ENCODE results near the gene KCNJ15. TPM values are rescaled to one million over a fixed set of nuclear protein-coding genes. Genes with fewer than 3 reads are reported as not detected.
A peak's percentile ranks its signal among the peaks of the same experiment; 100 is the strongest.

Gene KCNJ15
- total RNA-seq, 3 donors from 2014 or later: 0.80 to 6.9 (median 0.98) TPM

DNA sequence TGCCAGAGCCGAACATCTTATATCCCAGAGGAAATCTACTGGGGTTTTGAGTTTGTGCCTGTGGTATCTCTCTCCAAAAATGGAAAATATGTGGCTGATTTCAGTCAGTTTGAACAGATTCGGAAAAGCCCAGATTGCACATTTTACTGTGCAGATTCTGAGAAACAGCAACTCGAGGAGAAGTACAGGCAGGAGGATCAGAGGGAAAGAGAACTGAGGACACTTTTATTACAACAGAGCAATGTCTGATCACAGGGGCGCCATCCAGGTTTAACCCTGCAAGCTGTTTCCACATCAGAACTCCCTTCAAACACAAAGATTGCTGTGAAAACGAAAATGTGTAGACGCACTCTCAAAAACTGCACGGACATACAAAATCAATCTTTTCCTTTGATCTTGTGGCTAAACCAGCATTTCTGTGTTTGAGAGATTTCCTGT, 43.4 kb downstream of the KCNJ15 start:
- Histone ChIP-seq H3K4me3 (no peak overlapping the region), H3K9me3 (no peaks in the 10 kb centered on the region), H3K27ac (no peak overlapping the region), H3K27me3 (no peaks in the 10 kb centered on the region), H3K36me3 (no peaks in the 10 kb centered on the region), H3K4me1 (no peaks in the 10 kb centered on the region)
- intact Hi-C loops (cut with DNase I; ENCODE audit: low total_unique reads): no loop called here
- DNase-seq (ENCODE audit: low spot score in 2 of 2): no peak
- TF ChIP-seq, protein P1, sequence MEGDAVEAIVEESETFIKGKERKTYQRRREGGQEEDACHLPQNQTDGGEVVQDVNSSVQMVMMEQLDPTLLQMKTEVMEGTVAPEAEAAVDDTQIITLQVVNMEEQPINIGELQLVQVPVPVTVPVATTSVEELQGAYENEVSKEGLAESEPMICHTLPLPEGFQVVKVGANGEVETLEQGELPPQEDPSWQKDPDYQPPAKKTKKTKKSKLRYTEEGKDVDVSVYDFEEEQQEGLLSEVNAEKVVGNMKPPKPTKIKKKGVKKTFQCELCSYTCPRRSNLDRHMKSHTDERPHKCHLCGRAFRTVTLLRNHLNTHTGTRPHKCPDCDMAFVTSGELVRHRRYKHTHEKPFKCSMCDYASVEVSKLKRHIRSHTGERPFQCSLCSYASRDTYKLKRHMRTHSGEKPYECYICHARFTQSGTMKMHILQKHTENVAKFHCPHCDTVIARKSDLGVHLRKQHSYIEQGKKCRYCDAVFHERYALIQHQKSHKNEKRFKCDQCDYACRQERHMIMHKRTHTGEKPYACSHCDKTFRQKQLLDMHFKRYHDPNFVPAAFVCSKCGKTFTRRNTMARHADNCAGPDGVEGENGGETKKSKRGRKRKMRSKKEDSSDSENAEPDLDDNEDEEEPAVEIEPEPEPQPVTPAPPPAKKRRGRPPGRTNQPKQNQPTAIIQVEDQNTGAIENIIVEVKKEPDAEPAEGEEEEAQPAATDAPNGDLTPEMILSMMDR (IDR thresholded peaks at IDR 0.05): no peak
- TF ChIP-seq POLR2A (IDR thresholded peaks at IDR 0.05): no peak
- TF ChIP-seq POLR2AphosphoS5 (IDR thresholded peaks at IDR 0.05): no peak

DNA sequence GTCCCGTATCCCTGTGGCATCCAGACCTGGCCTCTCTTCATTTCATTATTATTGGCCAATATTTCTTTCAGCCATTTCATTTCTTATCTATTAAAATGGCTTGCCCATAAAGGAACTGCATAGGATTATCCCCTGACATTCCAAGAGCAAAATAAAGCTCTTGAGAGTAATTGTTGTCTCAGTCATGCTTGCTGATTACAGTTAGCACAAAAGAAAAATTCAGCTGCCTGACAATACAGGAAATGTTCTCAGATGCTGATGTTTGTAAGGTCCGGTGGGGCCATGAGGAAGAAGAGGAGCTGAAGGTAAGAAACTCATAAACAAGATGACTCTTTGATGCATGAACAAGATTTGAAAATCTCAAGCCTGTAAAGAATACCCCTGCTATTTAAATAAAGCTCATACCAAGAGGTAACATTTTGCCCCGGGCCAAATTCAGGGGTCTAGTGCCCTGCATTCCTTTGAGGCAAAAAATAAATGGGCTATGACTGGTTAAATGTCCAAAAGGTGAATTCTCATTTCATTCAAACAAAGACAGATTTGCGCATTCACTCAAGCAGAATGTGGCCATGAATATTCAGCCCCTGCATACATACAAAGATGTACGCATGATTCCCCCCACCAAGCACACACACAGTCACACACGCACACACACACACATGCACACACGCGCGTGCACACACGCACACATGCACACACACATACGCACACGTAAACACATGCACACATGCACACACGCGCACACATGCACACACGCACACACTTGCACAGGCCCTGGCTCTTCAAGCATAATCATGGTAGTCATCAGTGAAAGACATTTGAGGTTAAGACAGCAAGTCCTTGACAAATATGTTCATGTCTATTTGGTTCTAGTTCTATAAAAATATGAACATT, 44.8 kb downstream of the KCNJ15 start:
- Histone ChIP-seq H3K4me3 (no peak overlapping the region), H3K4me1 (no peaks in the 10 kb centered on the region), H3K27me3 (no peaks in the 10 kb centered on the region), H3K36me3 (no peaks in the 10 kb centered on the region), H3K9me3 (no peaks in the 10 kb centered on the region), H3K27ac (no peak overlapping the region)
- no peak for DNase-seq (ENCODE audit: low spot score in 2 of 2)
- TF ChIP-seq POLR2A (IDR thresholded peaks at IDR 0.05) (no peak), POLR2AphosphoS5 (IDR thresholded peaks at IDR 0.05) (no peak)
- TF ChIP-seq, protein P1 (IDR thresholded peaks at IDR 0.05): no peak
- intact Hi-C loops (cut with DNase I; ENCODE audit: low total_unique reads): no loop called here

DNA sequence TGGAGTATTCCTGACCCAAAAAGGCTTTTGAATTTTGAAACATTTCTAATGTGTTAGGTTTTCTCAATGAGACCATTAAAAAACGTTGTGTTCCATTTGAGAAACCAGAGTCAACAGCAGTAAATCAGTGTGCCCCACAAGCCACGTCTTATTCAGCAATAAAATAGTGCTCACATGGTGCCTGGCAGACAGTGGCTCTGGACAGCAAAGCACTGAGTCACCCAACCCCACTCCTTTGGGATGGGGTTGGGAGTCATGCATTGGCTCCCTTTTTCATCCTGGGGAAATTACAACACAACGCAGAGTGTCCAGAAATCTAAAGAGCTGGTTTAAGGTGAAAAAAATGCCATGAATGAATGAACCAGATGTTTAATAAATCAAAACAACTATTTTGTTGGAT, 46.5 kb downstream of the KCNJ15 start:
- Histone ChIP-seq H3K27ac (no peak overlapping the region), H3K27me3 (no peaks in the 10 kb centered on the region), H3K4me1 (no peaks in the 10 kb centered on the region), H3K36me3 (no peaks in the 10 kb centered on the region), H3K4me3 (no peak overlapping the region), H3K9me3 (no peaks in the 10 kb centered on the region)
- DNase-seq (ENCODE audit: low spot score in 2 of 2): no peak
- intact Hi-C loops (cut with DNase I; ENCODE audit: low total_unique reads): no loop called here
- no peak for TF ChIP-seq POLR2A (IDR thresholded peaks at IDR 0.05)
- TF ChIP-seq POLR2AphosphoS5 (IDR thresholded peaks at IDR 0.05): peak in 1 of 3 donors; percentile 83
- TF ChIP-seq, protein P1 (IDR thresholded peaks at IDR 0.05): no peak

DNA sequence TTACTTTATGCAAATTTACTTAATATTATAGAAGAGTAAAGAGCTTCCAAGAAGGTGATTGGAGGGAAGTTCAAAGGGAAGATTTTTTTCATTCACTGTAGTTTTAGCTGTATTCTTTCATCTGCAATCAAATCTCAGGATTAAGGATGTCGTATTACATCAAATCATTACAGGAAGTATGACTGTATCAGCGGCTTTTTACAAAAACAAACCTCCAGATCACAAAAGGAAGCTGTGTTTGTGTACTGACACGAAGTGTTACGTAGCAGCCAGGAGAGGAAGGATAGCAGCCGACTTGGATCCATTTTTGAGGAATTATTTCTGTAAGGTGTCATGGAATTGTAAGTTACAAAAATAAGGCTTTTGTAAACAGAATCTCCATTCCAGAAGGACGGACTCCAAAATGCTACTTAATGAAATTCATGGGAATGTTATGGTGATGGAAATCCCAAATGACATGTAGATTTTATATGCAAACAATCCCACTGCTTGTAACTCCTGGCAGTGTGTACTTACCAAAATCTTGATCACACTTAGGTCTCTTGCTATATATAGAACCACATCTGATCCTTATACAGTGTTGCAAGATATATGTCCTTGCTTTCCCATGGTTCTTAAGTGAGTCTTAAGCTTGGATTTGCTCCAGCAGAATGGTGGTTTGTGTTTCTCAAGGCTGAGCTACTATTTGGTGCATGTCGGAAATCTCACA, 49.8 kb downstream of the KCNJ15 start:
- no peak for TF ChIP-seq POLR2AphosphoS5 (IDR thresholded peaks at IDR 0.05)
- TF ChIP-seq POLR2A (IDR thresholded peaks at IDR 0.05): no peak
- TF ChIP-seq, protein P1 (IDR thresholded peaks at IDR 0.05): no peak
- Histone ChIP-seq H3K27ac (no peak overlapping the region), H3K4me3 (no peak overlapping the region)

More for the DNA sequence above, 49.8 kb downstream of the KCNJ15 start:
- intact Hi-C loops (cut with DNase I; ENCODE audit: low total_unique reads): no loop called here
- no peaks in the 10 kb centered on the region for H3K27me3 ChIP-seq
- no peak for DNase-seq (ENCODE audit: low spot score in 2 of 2)
- H3K9me3 ChIP-seq: no peaks in the 10 kb centered on the region
- no peaks in the 10 kb centered on the region for H3K4me1 ChIP-seq
- no peaks in the 10 kb centered on the region for H3K36me3 ChIP-seq
